IMR-90 (cell line): Measurements from ENCODE around the gene ALDH5A1. TPM values are rescaled to one million over a fixed set of nuclear protein-coding genes. Genes with fewer than 3 reads are reported as not detected.

Experiments used
- ATAC-seq: fragments of 200-7000 bp; cut with Tn5 transposase; 2 replicates; pipeline ENCODE4 v1.9.1; 2020; ENCODE audit warnings: low read depth, mild to moderate bottlenecking, moderate library complexity
- BruUV-seq: library from RNA; stranded (reverse); fragments of 400-500 nt; replicated peaks from 2 replicates; lab custom pipeline; 2021; lab: Mats Ljungman, UMichigan
- CTCF ChIA-PET: fragments of 300-600 bp; formaldehyde crosslinking; extraction: SDS; loops from one replicate; lab custom pipeline; 2021; ENCODE audit warnings: antibody characterized with exemption; lab: Yijun Ruan, JAX
- POLR2A ChIA-PET: fragments of 300-600 bp; sonication (Branson Sonifier 250); formaldehyde crosslinking; loops from one replicate; lab custom pipeline; 2022; ENCODE audit warnings: antibody characterized with exemption; ENCODE audit not compliant: unreplicated experiment; lab: Charles Lee
- DNase-seq: peaks from one replicate; pipeline ENCODE4 v3.0.0; 2013
- H2AFZ ChIP-seq: replicated peaks from 2 replicates; pipeline ENCODE3; 2013; ENCODE audit warnings: low read length, mild to moderate bottlenecking; ENCODE audit not compliant: poor library complexity
- H2AK5ac ChIP-seq: 2 replicates; pipeline ENCODE4 v1.6.1; 2013; ENCODE audit warnings: low read depth, low read length, inconsistent platforms
- H2AK9ac ChIP-seq: replicated peaks from 2 replicates; pipeline ENCODE3; 2013; ENCODE audit warnings: mild to moderate bottlenecking, low read depth, low read length, moderate library complexity; ENCODE audit not compliant: poor library complexity
- H2BK120ac ChIP-seq: 2 replicates; pipeline ENCODE4 v1.6.1; 2013; ENCODE audit warnings: low read depth, low read length, inconsistent platforms
- H2BK15ac ChIP-seq: 3 replicates; pipeline ENCODE4 v1.6.1; 2013; ENCODE audit warnings: low read depth, low read length, inconsistent platforms
- H2BK20ac ChIP-seq: 2 replicates; pipeline ENCODE4 v1.6.1; 2013; ENCODE audit warnings: low read depth, mild to moderate bottlenecking, inconsistent platforms, low read length, moderate library complexity
- H2BK5ac ChIP-seq: 2 replicates; pipeline ENCODE4 v1.6.1; 2013; ENCODE audit warnings: mild to moderate bottlenecking, low read depth, low read length, inconsistent platforms; ENCODE audit not compliant: poor library complexity, severe bottlenecking
- H3K14ac ChIP-seq: replicated peaks from 2 replicates; pipeline ENCODE4 v1.6.1; 2013; ENCODE audit warnings: low read depth, low read length, inconsistent platforms
- H3K18ac ChIP-seq: 2 replicates; pipeline ENCODE4 v1.6.1; 2013; ENCODE audit warnings: low read depth, low read length, control low read depth
- H3K23ac ChIP-seq: 2 replicates; pipeline ENCODE4 v1.6.1; 2013; ENCODE audit warnings: low read depth, low read length, inconsistent platforms
- H3K27ac ChIP-seq: 2 replicates; pipeline ENCODE4 v1.5.1; 2013; ENCODE audit warnings: mild to moderate bottlenecking, control low read depth, low read length; ENCODE audit not compliant: insufficient read depth
- H3K27me3 ChIP-seq: 2 replicates; pipeline ENCODE4 v1.6.1; 2013; ENCODE audit warnings: low read length; ENCODE audit not compliant: control insufficient read depth, insufficient read depth
- H3K36me3 ChIP-seq: 2 replicates; pipeline ENCODE4 v1.6.1; 2013; ENCODE audit warnings: low read length, mixed read lengths; ENCODE audit not compliant: control insufficient read depth, insufficient read depth
- H3K4ac ChIP-seq: 2 replicates; pipeline ENCODE4 v1.6.1; 2013; ENCODE audit warnings: low read depth, low read length, inconsistent platforms
- H3K4me1 ChIP-seq: 2 replicates; pipeline ENCODE4 v1.6.1; 2013; ENCODE audit warnings: low read length, mixed read lengths; ENCODE audit not compliant: control insufficient read depth, insufficient read depth
- H3K4me2 ChIP-seq: 2 replicates; pipeline ENCODE4 v1.6.1; 2013; ENCODE audit warnings: low read depth, mild to moderate bottlenecking, control low read depth, low read length, moderate library complexity
- H3K4me3 ChIP-seq: 2 replicates; pipeline ENCODE4 v1.5.1; 2013; ENCODE audit warnings: low read depth, mild to moderate bottlenecking, control low read depth, low read length, moderate library complexity; ENCODE audit not compliant: insufficient read depth
- H3K56ac ChIP-seq: 2 replicates; pipeline ENCODE4 v1.6.1; 2013; ENCODE audit warnings: low read length, inconsistent platforms; ENCODE audit not compliant: insufficient read depth; ENCODE audit errors: extremely low read depth
- H3K79me1 ChIP-seq, 2 experiments: 2 replicates each; pipeline ENCODE4 v1.6.1; 2013; ENCODE audit warnings: low read length in 2 of 2, inconsistent platforms in 1 of 2, low read depth in 1 of 2
- H3K9ac ChIP-seq: 2 replicates; pipeline ENCODE4 v1.6.1; 2013; ENCODE audit warnings: low read depth, low read length, control low read depth
- H3K9me1 ChIP-seq: 2 replicates; pipeline ENCODE4 v1.6.1; 2013; ENCODE audit warnings: low read length, inconsistent platforms; ENCODE audit not compliant: insufficient read depth
- H3K9me3 ChIP-seq: 2 replicates; pipeline ENCODE4 v1.6.1; 2013; ENCODE audit warnings: low read length; ENCODE audit not compliant: control insufficient read depth, insufficient read depth
- H4K20me1 ChIP-seq: 2 replicates; pipeline ENCODE4 v1.6.1; 2013; ENCODE audit warnings: low read length, inconsistent platforms; ENCODE audit not compliant: insufficient read depth
- H4K5ac ChIP-seq: 2 replicates; pipeline ENCODE4 v1.6.1; 2013; ENCODE audit warnings: mild to moderate bottlenecking, low read depth, low read length, control low read depth
- H4K8ac ChIP-seq, 2 experiments: 2 replicates each; pipeline ENCODE4 v1.6.1; 2013; ENCODE audit warnings: low read depth in 2 of 2, low read length in 2 of 2, control low read depth in 1 of 2, inconsistent platforms in 1 of 2
- H4K91ac ChIP-seq: 2 replicates; pipeline ENCODE4 v1.6.1; 2013; ENCODE audit warnings: low read depth, low read length, inconsistent platforms; ENCODE audit not compliant: insufficient read depth
- SMC3 ChIP-seq: fragments of 150-350 bp; IDR thresholded peaks from 2 replicates; pipeline ENCODE4 v1.6.1; 2016; ENCODE audit warnings: low read depth, mild to moderate bottlenecking, antibody characterized with exemption, low read length, moderate library complexity
- WGBS, 2 experiments: methylation state at CpG; one replicate each; pipeline versions ENCODE4 v1.1.5 to v1.1.7; 2013; ENCODE audit warnings: missing lambda C conversion rate in 2 of 2; ENCODE audit not compliant: insufficient read length in 1 of 2; ENCODE audit errors: extremely low coverage in 2 of 2; 5-methylcytosine and 5-hydroxymethylcytosine counted together
- dilution Hi-C: fragments of 300-500 bp; cut with HindIII; formaldehyde crosslinking; loops from one replicate; pipeline ENCODE4 v1.14.3; 2018; ENCODE audit warnings: low sequenced_read_pairs; ENCODE audit not compliant: unreplicated experiment
- in situ Hi-C: fragments of 300-500 bp; cut with MboI; formaldehyde crosslinking; loops from 3 replicates; pipeline ENCODE4 v1.14.3; 2019; ENCODE audit warnings: low sequenced_read_pairs, inconsistent platforms, mixed read lengths
- intact Hi-C: fragments of 100-400 bp; cut with micrococcal nuclease; formaldehyde crosslinking; loops from 2 replicates; pipeline ENCODE4 v1.10.0; 2022
- polyA plus RNA-seq, 3 experiments: library from polyadenylated mRNA; depleted of rRNA; stranded (reverse); fragments of >200 nt; gene quantifications; 2 replicates each; pipeline ENCODE4 v1.2.3, GENCODE V29; 2012; ENCODE audit warnings: low replicate concordance in 1 of 3
- total RNA-seq: library from RNA; depleted of rRNA; stranded (reverse); fragments of >200 nt; gene quantifications from 2 replicates; pipeline ENCODE4 v1.2.3, GENCODE V29; 2012

ALDH5A1 gene
- total and polyA plus RNA-seq, 2 of the 4 experiments (the other 2 are of a cell fraction) = 0.36 to 0.48 TPM

GRCh38 chr6:24458134-24458533, 36.6 kb upstream of the ALDH5A1 start:
- Histone ChIP-seq H2BK5ac (no peak overlapping the region), H3K14ac (no peak overlapping the region), H3K36me3 (no peaks in the 10 kb centered on the region), H3K4me1 (no peaks in the 10 kb centered on the region), H3K27me3 (0 out of 2 replicates have a peak, but pooled peaks cover 5% of the 10 kb centered on the region), H3K9me3 (no peaks in the 10 kb centered on the region), H3K79me1 (no peaks in the 10 kb centered on the region), H3K4ac (no peak overlapping the region), H4K20me1 (no peaks in the 10 kb centered on the region), H3K4me3 (no peak overlapping the region), H3K9me1 (no peaks in the 10 kb centered on the region), H2AK9ac (no peak overlapping the region), H2AK5ac (no peak overlapping the region), H3K9ac (no peak overlapping the region), H3K4me2 (no peak overlapping the region), H4K8ac (no peak overlapping the region), H2BK15ac (no peak overlapping the region), H3K27ac (no peak overlapping the region), H4K5ac (no peak overlapping the region), H3K23ac (no peak overlapping the region), H2AFZ (no peak overlapping the region), H2BK120ac (no peak overlapping the region), H4K91ac (no peak overlapping the region), H3K56ac (no peak overlapping the region), H2BK20ac (no peak overlapping the region), H3K18ac (no peak overlapping the region)
- 30% methylated on average over 1 of the region's 4 CpGs; no CpG with 5 or more reads in 1 of the 2 experiments for WGBS, 2 experiments
- no TSS peak for BruUV-seq
- ChIA-PET CTCF (no interaction called here), POLR2A (no interaction called here)
- dilution Hi-C loops (no loop called here), in situ Hi-C loops (no loop called here), intact Hi-C loops (no loop called here)
- TF ChIP-seq SMC3 = no peak
- ATAC-seq (no peak), DNase-seq (no peak)
